ES-I3 (cell line): ENCODE data around the gene CRTAP.

Source experiments
- H3K36me3 ChIP-seq: 2 replicates; pipeline ENCODE4 v1.6.1; 2013; ENCODE audit warnings: mild to moderate bottlenecking, low read length, control low read depth, moderate library complexity; ENCODE audit not compliant: insufficient read depth
- H3K4me1 ChIP-seq: 2 replicates; pipeline ENCODE4 v1.6.1; 2013; ENCODE audit warnings: mild to moderate bottlenecking, control low read depth, low read length; ENCODE audit not compliant: insufficient read depth
- H3K9ac ChIP-seq: 2 replicates; pipeline ENCODE4 v1.6.1; 2013; ENCODE audit warnings: low read depth, mild to moderate bottlenecking, low read length, moderate library complexity
- H3K9me3 ChIP-seq: 2 replicates; pipeline ENCODE4 v1.6.1; 2013; ENCODE audit warnings: mild to moderate bottlenecking, low read length, moderate library complexity; ENCODE audit not compliant: control insufficient read depth, insufficient read depth

CRTAP gene

GRCh38 chr3:33186524-33187367 lies 72.9 kb downstream of the CRTAP start:
- H3K4me1 ChIP-seq = no peaks in the 10 kb centered on the region
- H3K36me3 ChIP-seq = no peaks in the 10 kb centered on the region
- H3K9ac ChIP-seq = no peak overlapping the region
- peaks cover 3% of the 10 kb centered on the region; the same call in 1 of the 2 replicates for H3K9me3 ChIP-seq

- Histone ChIP-seq H3K9ac (no peak overlapping the region), H3K36me3 (no peaks in the 10 kb centered on the region), H3K4me1 (no peaks in the 10 kb centered on the region), H3K9me3 (peaks cover 1% of the 10 kb centered on the region; the same call in 1 of the 2 replicates)
These were observed 73.5 kb downstream of the CRTAP start for GRCh38 chr3:33187368-33187634.

- H3K9me3 ChIP-seq = no peaks in the 10 kb centered on the region
- no peak overlapping the region for H3K9ac ChIP-seq
- H3K4me1 ChIP-seq = no peaks in the 10 kb centered on the region
- no peaks in the 10 kb centered on the region for H3K36me3 ChIP-seq
These were observed 80.5 kb downstream of the CRTAP start for GRCh38 chr3:33194303-33194702.

- no peaks in the 10 kb centered on the region for H3K9me3 ChIP-seq
- H3K9ac ChIP-seq = no peak overlapping the region
- H3K36me3 ChIP-seq = no peaks in the 10 kb centered on the region
- H3K4me1 ChIP-seq = no peaks in the 10 kb centered on the region
These were observed 82.7 kb downstream of the CRTAP start for GRCh38 chr3:33196538-33196937.
